ENCODE results near the gene HOXC5.

DNA sequence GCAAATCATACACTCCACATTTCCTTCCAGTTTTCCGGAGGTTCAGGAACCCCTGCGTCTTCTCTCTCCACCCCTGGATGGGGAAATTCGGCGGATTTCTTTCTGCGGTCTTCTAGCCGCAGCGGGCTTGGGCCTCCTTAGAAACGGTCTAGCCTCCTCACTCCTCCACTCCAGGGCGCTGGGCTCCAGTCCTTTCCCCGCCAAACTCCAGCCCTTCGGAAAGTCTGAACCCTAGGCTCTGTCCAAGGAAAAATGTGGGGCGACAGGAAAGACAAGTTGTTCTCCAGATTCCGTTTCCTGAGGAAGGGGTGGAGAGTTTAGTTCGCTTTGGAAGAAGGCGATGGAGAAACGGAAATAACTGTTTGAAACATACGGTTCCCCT, 49.3 kb upstream of the HOXC5 start:
- TF ChIP-seq FOSL2 (IDR thresholded peaks at IDR 0.05), result no peak
- TF ChIP-seq FOSL2 (CRISPR knock-in tag; IDR thresholded peaks at IDR 0.05), result no peak
- no peak for TF ChIP-seq POLR2A (IDR thresholded peaks at IDR 0.05; ENCODE audit: low read length)
- TF ChIP-seq, protein P1, sequence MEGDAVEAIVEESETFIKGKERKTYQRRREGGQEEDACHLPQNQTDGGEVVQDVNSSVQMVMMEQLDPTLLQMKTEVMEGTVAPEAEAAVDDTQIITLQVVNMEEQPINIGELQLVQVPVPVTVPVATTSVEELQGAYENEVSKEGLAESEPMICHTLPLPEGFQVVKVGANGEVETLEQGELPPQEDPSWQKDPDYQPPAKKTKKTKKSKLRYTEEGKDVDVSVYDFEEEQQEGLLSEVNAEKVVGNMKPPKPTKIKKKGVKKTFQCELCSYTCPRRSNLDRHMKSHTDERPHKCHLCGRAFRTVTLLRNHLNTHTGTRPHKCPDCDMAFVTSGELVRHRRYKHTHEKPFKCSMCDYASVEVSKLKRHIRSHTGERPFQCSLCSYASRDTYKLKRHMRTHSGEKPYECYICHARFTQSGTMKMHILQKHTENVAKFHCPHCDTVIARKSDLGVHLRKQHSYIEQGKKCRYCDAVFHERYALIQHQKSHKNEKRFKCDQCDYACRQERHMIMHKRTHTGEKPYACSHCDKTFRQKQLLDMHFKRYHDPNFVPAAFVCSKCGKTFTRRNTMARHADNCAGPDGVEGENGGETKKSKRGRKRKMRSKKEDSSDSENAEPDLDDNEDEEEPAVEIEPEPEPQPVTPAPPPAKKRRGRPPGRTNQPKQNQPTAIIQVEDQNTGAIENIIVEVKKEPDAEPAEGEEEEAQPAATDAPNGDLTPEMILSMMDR (IDR thresholded peaks at IDR 0.05), result no peak
- TF ChIP-seq, protein P2, sequence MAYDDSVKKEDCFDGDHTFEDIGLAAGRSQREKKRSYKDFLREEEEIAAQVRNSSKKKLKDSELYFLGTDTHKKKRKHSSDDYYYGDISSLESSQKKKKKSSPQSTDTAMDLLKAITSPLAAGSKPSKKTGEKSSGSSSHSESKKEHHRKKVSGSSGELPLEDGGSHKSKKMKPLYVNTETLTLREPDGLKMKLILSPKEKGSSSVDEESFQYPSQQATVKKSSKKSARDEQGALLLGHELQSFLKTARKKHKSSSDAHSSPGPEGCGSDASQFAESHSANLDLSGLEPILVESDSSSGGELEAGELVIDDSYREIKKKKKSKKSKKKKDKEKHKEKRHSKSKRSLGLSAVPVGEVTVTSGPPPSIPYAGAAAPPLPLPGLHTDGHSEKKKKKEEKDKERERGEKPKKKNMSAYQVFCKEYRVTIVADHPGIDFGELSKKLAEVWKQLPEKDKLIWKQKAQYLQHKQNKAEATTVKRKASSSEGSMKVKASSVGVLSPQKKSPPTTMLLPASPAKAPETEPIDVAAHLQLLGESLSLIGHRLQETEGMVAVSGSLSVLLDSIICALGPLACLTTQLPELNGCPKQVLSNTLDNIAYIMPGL (CRISPR knock-in tag; IDR thresholded peaks at IDR 0.05; ENCODE audit: borderline replicate concordance), result no peak
- TF ChIP-seq, protein P3, sequence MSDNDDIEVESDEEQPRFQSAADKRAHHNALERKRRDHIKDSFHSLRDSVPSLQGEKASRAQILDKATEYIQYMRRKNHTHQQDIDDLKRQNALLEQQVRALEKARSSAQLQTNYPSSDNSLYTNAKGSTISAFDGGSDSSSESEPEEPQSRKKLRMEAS (IDR thresholded peaks at IDR 0.05), result no peak
- TF ChIP-seq JUN (IDR thresholded peaks at IDR 0.05), result no peak
- no peak for TF ChIP-seq SMC3 (IDR thresholded peaks at IDR 0.05)
- no peak for TF ChIP-seq KDM5A (IDR thresholded peaks at IDR 0.05)
